HEK293 (cell line): Measurements from ENCODE around the gene NOM1.

Experiments used
- BCL11A ChIP-seq: fragments of 450-650 bp; formaldehyde crosslinking; IDR thresholded peaks from 2 replicates; pipeline ENCODE4 v1.5.1; 2016; ENCODE audit warnings: low read depth, missing biosample characterization, missing genetic modification characterization
- CTCF ChIP-seq: fragments of 450-650 bp; formaldehyde crosslinking; IDR thresholded peaks from 2 replicates; pipeline ENCODE4 v1.5.1; 2016; ENCODE audit warnings: missing biosample characterization, missing genetic modification characterization

- TF ChIP-seq CTCF (tag by site-specific recombination) (no peak), BCL11A (tag by site-specific recombination) (no peak)
Observed at GRCh38 chr7:157007470-157008066, 58.1 kb downstream of the NOM1 start.
